Lung (tissue), 12 donors: Measurements from ENCODE around the gene ANKRD29. TPM values are rescaled to one million over a fixed set of nuclear protein-coding genes. Genes with fewer than 3 reads are reported as not detected.

Source experiments
- ATAC-seq: fragments of 200-7000 bp; cut with Tn5 transposase; one replicate; pipeline ENCODE4 v1.9.1; 2020; ENCODE audit warnings: moderate number of reproducible peaks; ENCODE audit not compliant: insufficient read depth, low FRiP score
- DNase-seq, 3 donors: peaks; one replicate each; pipeline ENCODE4 v3.0.0-alpha.2; 2013 to 2017
- H3K27ac ChIP-seq, 2 donors: one replicate each; pipeline ENCODE4 v1.5.1; 2013; ENCODE audit warnings: mild to moderate bottlenecking in 2 of 2, moderate library complexity in 2 of 2, control low read depth in 1 of 2, inconsistent platforms in 1 of 2, low read depth in 1 of 2, low read length in 1 of 2
- H3K27me3 ChIP-seq, 3 donors: one replicate each; pipeline ENCODE4 v1.5.1; 2013; ENCODE audit warnings: low read length in 2 of 3; ENCODE audit not compliant: control insufficient read depth in 3 of 3, insufficient read depth in 3 of 3
- H3K36me3 ChIP-seq, 4 donors: one replicate each; pipeline ENCODE4 v1.5.1; 2013; ENCODE audit warnings: low read length in 4 of 4, mild to moderate bottlenecking in 1 of 4, moderate library complexity in 1 of 4; ENCODE audit not compliant: control insufficient read depth in 4 of 4, insufficient read depth in 4 of 4
- H3K4me1 ChIP-seq, 5 donors: one replicate each; pipeline ENCODE4 v1.5.1; 2013; ENCODE audit warnings: low read length in 5 of 5, mild to moderate bottlenecking in 2 of 5, moderate library complexity in 1 of 5; ENCODE audit not compliant: control insufficient read depth in 5 of 5, insufficient read depth in 5 of 5
- H3K4me3 ChIP-seq: one replicate; pipeline ENCODE4 v1.5.1; 2013; ENCODE audit warnings: mild to moderate bottlenecking, control low read depth, moderate library complexity
- H3K9ac ChIP-seq, 2 donors: one replicate each; pipeline ENCODE4 v1.5.1; 2013; ENCODE audit warnings: low read length in 2 of 2, control low read depth in 1 of 2; ENCODE audit not compliant: insufficient read depth in 1 of 2
- H3K9me3 ChIP-seq, 4 donors: one replicate each; pipeline ENCODE4 v1.5.1; 2013; ENCODE audit warnings: low read length in 3 of 4, mild to moderate bottlenecking in 1 of 4, moderate library complexity in 1 of 4; ENCODE audit not compliant: control insufficient read depth in 4 of 4, insufficient read depth in 3 of 4
- WGBS, 2 donors: extraction: QIAGEN DNeasy Blood & Tissue Kit; methylation state at CpG; one replicate each; pipeline ENCODE4 v1.1.7; 2013; 5-methylcytosine and 5-hydroxymethylcytosine counted together
- polyA plus RNA-seq, 2 donors: library from polyadenylated mRNA; stranded (reverse); fragments of 200-250 nt; gene quantifications; one replicate each; pipeline ENCODE4 v1.2.1, GENCODE V29; 2013
- total RNA-seq, 2 donors: library from RNA; depleted of rRNA in 1 of 2; stranded (reverse); fragments of >200 nt in 1 of 2; gene quantifications; one replicate each; pipeline ENCODE4 v1.2.1, GENCODE V29; 2014 to 2021
- TF ChIP-seq, protein P1 (sequence below): IDR thresholded peaks from 2 replicates; pipeline ENCODE4 v1.5.1; 2012; ENCODE audit warnings: mild to moderate bottlenecking; ENCODE audit errors: control extremely low read depth, extremely low read depth
- donor health status: control.
- donor health status: control.
- donor health status: Bipolar disorder and iron deficiency.
- donor health status: healthy.
- donor health status: DM: yes; HTN: yes; CAD: no.

ANKRD29 gene
- total and polyA plus RNA-seq, 4 donors: 12.5 to 60.9 (median 43.0) TPM

DNA sequence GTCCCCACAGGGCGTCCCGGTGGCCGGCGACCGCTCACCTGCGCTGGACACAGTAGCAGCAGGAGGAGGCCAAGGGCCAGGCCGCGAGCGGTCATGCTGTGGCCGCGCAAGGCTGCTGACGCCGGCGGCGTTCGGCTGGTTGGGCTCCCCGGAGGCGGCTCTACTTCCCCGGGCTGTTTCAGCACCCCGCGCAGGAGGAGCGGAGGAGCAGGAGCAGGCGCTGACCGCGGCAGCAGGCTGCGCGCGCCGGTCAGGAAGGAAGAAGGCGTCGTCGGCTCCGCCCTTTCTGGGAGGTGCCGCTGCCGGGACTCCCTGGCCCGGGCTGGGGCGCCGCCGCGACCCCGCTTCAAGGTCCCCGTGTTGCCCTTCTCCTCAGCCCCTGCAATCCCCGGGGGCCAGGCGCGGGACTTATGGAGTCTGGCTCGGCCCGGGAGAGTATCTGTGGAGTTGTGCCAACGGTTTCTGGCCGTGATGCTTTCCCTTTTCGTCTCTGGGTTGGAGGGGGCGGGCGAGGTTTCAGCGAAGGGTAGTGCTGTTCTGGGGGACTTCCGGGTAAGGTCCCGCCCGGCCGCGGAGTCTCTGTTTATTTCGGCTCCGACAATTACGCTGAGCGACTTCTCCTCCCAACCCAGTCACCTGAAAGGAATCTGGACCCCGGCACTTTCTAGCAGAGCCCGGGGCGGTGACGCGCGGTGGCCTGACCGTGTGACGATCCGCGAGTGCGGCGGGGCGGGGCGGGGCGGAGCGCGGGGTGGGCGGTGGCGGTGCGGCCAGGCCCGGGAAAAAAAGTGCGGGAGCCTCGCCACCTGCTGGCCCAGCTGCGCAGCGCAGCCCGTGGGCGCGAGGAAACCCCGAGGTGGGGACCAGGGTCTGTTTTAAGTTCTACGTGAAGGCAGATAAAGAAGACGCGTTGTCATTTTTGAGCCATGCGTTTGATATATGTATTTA lies 76.2 kb downstream of the ANKRD29 start, which contains the start of gene NPC1:
TSS of gene NPC1 (minus strand) at position 258 of the 948 bp plus-strand sequence. CDS start at position 95, 163 bp downstream.
- peak; percentile 95 to 96 (median 96) for DNase-seq
- no peaks in the 10 kb centered on the region for H3K9me3 ChIP-seq
- WGBS, 2 donors: 0 to 1% methylated on average over 93 to 95 of the region's 95 CpGs
- H3K27ac ChIP-seq: peak within 1 kb of the TSS; percentile 99 to 100
- peaks cover 0 to 3% (median 0%) of the 10 kb centered on the region in 4 donors for H3K36me3 ChIP-seq
- ATAC-seq: peak; percentile 94
- TF ChIP-seq, protein P1, sequence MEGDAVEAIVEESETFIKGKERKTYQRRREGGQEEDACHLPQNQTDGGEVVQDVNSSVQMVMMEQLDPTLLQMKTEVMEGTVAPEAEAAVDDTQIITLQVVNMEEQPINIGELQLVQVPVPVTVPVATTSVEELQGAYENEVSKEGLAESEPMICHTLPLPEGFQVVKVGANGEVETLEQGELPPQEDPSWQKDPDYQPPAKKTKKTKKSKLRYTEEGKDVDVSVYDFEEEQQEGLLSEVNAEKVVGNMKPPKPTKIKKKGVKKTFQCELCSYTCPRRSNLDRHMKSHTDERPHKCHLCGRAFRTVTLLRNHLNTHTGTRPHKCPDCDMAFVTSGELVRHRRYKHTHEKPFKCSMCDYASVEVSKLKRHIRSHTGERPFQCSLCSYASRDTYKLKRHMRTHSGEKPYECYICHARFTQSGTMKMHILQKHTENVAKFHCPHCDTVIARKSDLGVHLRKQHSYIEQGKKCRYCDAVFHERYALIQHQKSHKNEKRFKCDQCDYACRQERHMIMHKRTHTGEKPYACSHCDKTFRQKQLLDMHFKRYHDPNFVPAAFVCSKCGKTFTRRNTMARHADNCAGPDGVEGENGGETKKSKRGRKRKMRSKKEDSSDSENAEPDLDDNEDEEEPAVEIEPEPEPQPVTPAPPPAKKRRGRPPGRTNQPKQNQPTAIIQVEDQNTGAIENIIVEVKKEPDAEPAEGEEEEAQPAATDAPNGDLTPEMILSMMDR: peak; percentile 74
- H3K27me3 ChIP-seq: no peaks in the 10 kb centered on the region
- H3K4me3 ChIP-seq: peak within 1 kb of the TSS; percentile 77
- peaks cover 0 to 18% (median 5%) of the 10 kb centered on the region in 5 donors for H3K4me1 ChIP-seq
- H3K9ac ChIP-seq: peak within 1 kb of the TSS; percentile 85 to 86

DNA sequence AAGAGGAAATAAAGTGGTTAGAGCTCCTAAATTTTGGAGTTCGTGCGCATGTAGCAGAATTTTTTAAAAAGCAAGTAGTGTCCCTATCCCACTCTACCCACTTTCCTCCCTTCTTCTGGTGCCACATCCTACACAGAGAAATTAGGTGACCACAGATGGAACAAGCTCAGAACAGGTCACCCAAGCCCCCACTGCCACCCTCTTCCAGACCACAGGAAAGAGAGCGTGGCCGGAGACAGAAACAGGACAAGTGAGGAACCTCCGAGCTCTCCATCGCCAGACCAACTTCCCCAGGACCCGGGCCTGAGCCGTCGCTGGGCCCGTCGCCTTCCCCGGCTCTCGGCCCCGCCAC lies 76.8 kb downstream of the ANKRD29 start:
- peak overlapping the region; percentile 70 to 73 for H3K9ac ChIP-seq
- WGBS, 2 donors: 1 to 2% methylated on average over 12 to 14 of the region's 14 CpGs
- H3K4me1 ChIP-seq: peaks cover 0 to 18% (median 5%) of the 10 kb centered on the region in 5 donors
- peaks cover 0 to 3% (median 1%) of the 10 kb centered on the region in 4 donors for H3K36me3 ChIP-seq
- TF ChIP-seq, protein P1: no peak
- H3K9me3 ChIP-seq: no peaks in the 10 kb centered on the region
- ATAC-seq: no peak
- H3K27me3 ChIP-seq: no peaks in the 10 kb centered on the region
- H3K27ac ChIP-seq: peak overlapping the region; percentile 99 to 100
- peak in 1 of 3 donors; percentile 31 for DNase-seq
- peak overlapping the region; percentile 77 for H3K4me3 ChIP-seq

DNA sequence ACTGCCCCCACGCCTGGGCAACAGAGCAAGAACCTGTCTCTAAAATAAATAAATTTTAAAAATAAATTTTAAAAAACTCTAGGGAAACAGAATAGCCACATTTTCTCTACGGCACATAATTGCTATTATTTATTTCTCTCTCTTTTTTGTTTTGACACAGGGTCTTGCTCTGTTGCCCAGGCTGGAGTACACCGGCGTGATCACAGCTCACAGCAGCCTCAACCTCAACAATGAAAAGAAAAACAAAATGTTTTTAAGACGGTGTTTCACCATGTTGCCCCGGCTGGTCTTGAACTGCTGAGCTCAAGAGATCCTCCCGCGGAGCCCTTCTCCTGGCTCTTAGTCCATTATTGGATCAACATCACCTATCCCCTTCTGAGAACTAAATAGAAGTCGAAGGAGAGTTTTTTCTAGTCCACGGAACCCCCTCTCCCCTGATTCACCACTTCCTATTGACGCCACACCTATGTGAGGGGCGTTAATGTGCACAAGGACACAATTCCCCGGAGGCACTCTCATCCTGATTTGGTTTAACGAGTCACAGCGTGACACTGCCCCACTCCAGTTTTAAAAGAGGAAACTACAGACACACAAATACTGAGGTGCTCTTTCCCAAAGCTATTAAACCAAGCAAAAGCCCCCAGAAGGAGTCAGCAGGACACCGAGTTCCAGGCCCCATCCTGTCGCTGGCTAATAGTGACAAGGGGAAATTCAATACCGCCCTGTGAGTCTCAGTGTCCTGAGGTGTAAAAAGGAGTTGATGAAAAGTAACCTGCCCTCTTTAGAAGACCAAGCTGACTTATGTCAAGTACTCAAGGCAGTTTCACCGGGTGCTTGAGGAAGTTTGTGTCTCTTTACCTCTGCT lies 77.5 kb downstream of the ANKRD29 start:
- peak overlapping the region; percentile 77 for H3K4me3 ChIP-seq
- peak overlapping the region; percentile 70 to 73 for H3K9ac ChIP-seq
- ATAC-seq (no peak), DNase-seq (peak; percentile 14 to 31 (median 30))
- no peaks in the 10 kb centered on the region for H3K27me3 ChIP-seq
- H3K27ac ChIP-seq: peak overlapping the region; percentile 99 to 100
- H3K4me1 ChIP-seq: peaks cover 0 to 18% (median 7%) of the 10 kb centered on the region in 5 donors
- WGBS, 2 donors: 28 to 29% methylated on average over 19 of the region's 19 CpGs
- H3K36me3 ChIP-seq: peaks cover 0 to 3% (median 2%) of the 10 kb centered on the region in 4 donors
- TF ChIP-seq, protein P1: no peak
- H3K9me3 ChIP-seq: no peaks in the 10 kb centered on the region
